HepG2 (cell line): ENCODE data around the gene TSPAN18.

Experiments
- ASH2L ChIP-seq: fragments of 300-600, 200-600 bp; sonication (generic); IDR thresholded peaks from 2 replicates; pipeline ENCODE4 v1.7.0; 2017; ENCODE audit warnings: low read depth, mild to moderate bottlenecking, moderate library complexity, mixed read lengths, low read length; ENCODE audit not compliant: insufficient read length
- BHLHE40 ChIP-seq: IDR thresholded peaks from 2 replicates; pipeline ENCODE4 v1.6.1; 2011; ENCODE audit warnings: low read length, improper control_type of control experiment
- CEBPB ChIP-seq: IDR thresholded peaks from 2 replicates; pipeline ENCODE4 v1.6.1; 2011; ENCODE audit warnings: low read depth, low read length, improper control_type of control experiment, borderline replicate concordance
- MXI1 ChIP-seq: IDR thresholded peaks from 3 replicates; pipeline ENCODE4 v1.6.1; 2012; ENCODE audit warnings: low read depth, low read length, inconsistent platforms, borderline replicate concordance
- SNAI1 ChIP-seq: sonication (generic); formaldehyde crosslinking; IDR thresholded peaks from 2 replicates; pipeline ENCODE4 v1.5.0; 2020; ENCODE audit warnings: mild to moderate bottlenecking, missing genetic modification reagents, borderline replicate concordance
- SRSF9 ChIP-seq: fragments of 200-400 bp; formaldehyde crosslinking; IDR thresholded peaks from 2 replicates; pipeline ENCODE4 v1.6.1; 2018; ENCODE audit warnings: borderline replicate concordance, mild to moderate bottlenecking, low read depth, low read length; ENCODE audit not compliant: insufficient read depth, poor library complexity, severe bottlenecking
- ZNF460 ChIP-seq: sonication (generic); formaldehyde crosslinking; IDR thresholded peaks from 2 replicates; pipeline ENCODE4 v1.5.1; 2020; ENCODE audit warnings: missing genetic modification reagents, mild to moderate bottlenecking, borderline replicate concordance

GRCh38 chr11:44750551-44751465, 24.0 kb downstream of the TSPAN18 start:
- TF ChIP-seq SNAI1 (CRISPR knock-in tag) (no peak), CEBPB (no peak), MXI1 (no peak), ASH2L (no peak), SRSF9 (no peak), ZNF460 (CRISPR knock-in tag) (no peak), BHLHE40 (no peak)
